ENCODE measurements around the gene UBE2QL1. TPM values are rescaled to one million over a fixed set of nuclear protein-coding genes. Genes with fewer than 3 reads are reported as not detected.

The UBE2QL1 gene
- polyA plus RNA-seq, 1 of the 3 experiments (the other 2 are of a cell fraction): 0.28 TPM

- ChIA-PET CTCF (no interaction called here), POLR2A (no interaction called here)
- Histone ChIP-seq H4K20me1 (ENCODE audit: insufficient read depth) (no peaks in the 10 kb centered on the region), H3K4me2 (no peak overlapping the region), H3F3A (replicated peaks; ENCODE audit: insufficient read depth) (no peaks in the 10 kb centered on the region), H3K9me3 (no peaks in the 10 kb centered on the region), H3K4me3 (ENCODE audit: low read depth in 2 of 2, low read length in 1 of 2) (no peak overlapping the region), H3K4me1 (ENCODE audit: control insufficient read depth in 1 of 2, insufficient read depth in 2 of 2, low read depth in 1 of 2, low read length in 1 of 2) (peaks cover 0 to 2% of the 10 kb centered on the region in 2 experiments; a peak in 1 of 4 replicates), H3K9ac (no peak overlapping the region), H2AFZ (ENCODE audit: low read depth) (no peak overlapping the region), H3K79me2 (ENCODE audit: insufficient read depth) (no peaks in the 10 kb centered on the region), H3K9me2 (no peaks in the 10 kb centered on the region), H3K27me3 (ENCODE audit: insufficient read depth) (no peaks in the 10 kb centered on the region), H3K27ac (ENCODE audit: low read depth in 2 of 2, low read length in 1 of 2) (no peak overlapping the region), H3K36me3 (replicated peaks in 1 of 2; ENCODE audit: control insufficient read depth in 1 of 2, insufficient read depth in 2 of 2, low read length in 1 of 2) (no peaks in the 10 kb centered on the region)
- DNase-seq: no peak
- TF ChIP-seq CHD2 (IDR thresholded peaks at IDR 0.05; ENCODE audit: low read length, partially characterized antibody) (no peak), POLR2AphosphoS5 (IDR thresholded peaks at IDR 0.05; ENCODE audit: low read depth, low read length) (no peak), RFX5 (IDR thresholded peaks at IDR 0.05; ENCODE audit: low read length) (no peak), REST (IDR thresholded peaks at IDR 0.05; ENCODE audit: low read depth, low read length) (no peak), ELF1 (IDR thresholded peaks at IDR 0.05) (no peak), NRF1 (IDR thresholded peaks at IDR 0.05; ENCODE audit: low read depth, low read length) (no peak), RCOR1 (IDR thresholded peaks at IDR 0.05; ENCODE audit: low read length) (no peak)
- TF ChIP-seq, protein P1, sequence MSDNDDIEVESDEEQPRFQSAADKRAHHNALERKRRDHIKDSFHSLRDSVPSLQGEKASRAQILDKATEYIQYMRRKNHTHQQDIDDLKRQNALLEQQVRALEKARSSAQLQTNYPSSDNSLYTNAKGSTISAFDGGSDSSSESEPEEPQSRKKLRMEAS (IDR thresholded peaks at IDR 0.05; ENCODE audit: low read depth): no peak
- 52% methylated on average over 12 of the region's 12 CpGs for WGBS (ENCODE audit: low lambda C conversion rate)
These were observed 79.2 kb downstream of the UBE2QL1 start for GRCh38 chr5:6527749-6528455.

DNA sequence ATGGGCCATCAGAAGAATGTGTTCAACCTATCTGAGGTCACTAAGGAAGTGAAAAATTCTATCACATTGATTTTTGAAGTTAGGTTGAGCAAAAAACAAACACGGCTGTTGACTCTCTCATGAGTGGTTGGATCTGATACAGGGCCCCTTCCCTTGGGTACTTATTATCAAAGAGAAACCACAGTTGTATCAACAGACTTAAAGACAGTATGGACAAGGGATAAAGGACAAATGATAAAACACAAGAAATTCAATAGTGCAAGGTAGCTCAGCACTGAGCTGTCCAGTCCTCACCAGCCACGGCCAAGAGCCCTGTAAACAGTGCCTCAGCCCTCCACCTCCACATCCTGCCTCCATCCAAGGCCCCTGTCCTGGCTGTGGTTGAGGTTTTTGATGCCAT lies 86.9 kb downstream of the UBE2QL1 start:
- 21% methylated on average over 2 of the region's 2 CpGs for WGBS (ENCODE audit: low lambda C conversion rate)
- no peaks in the 10 kb centered on the region for H3K79me2 ChIP-seq (ENCODE audit: insufficient read depth)
- no peak for DNase-seq
- no peaks in the 10 kb centered on the region for H3K9me3 ChIP-seq
- CTCF ChIA-PET: no interaction called here
- no peaks in the 10 kb centered on the region for H4K20me1 ChIP-seq (ENCODE audit: insufficient read depth)
- no peaks in the 10 kb centered on the region for H3K27me3 ChIP-seq (ENCODE audit: insufficient read depth)
- no peaks in the 10 kb centered on the region for H3K4me1 ChIP-seq (ENCODE audit: control insufficient read depth in 1 of 2, insufficient read depth in 2 of 2, low read depth in 1 of 2, low read length in 1 of 2)
- H3K9me2 ChIP-seq: no peaks in the 10 kb centered on the region
- H3K4me2 ChIP-seq: no peak overlapping the region
- no peak overlapping the region for H3K9ac ChIP-seq
- POLR2A ChIA-PET: no interaction called here
- no peaks in the 10 kb centered on the region for H3K36me3 ChIP-seq (replicated peaks in 1 of 2; ENCODE audit: control insufficient read depth in 1 of 2, insufficient read depth in 2 of 2, low read length in 1 of 2)
- H2AFZ ChIP-seq (ENCODE audit: low read depth): no peak overlapping the region
- H3K4me3 ChIP-seq (ENCODE audit: low read depth in 2 of 2, low read length in 1 of 2): no peak overlapping the region
- TF ChIP-seq POLR2AphosphoS5 (IDR thresholded peaks at IDR 0.05; ENCODE audit: low read depth, low read length) (no peak), SIN3A (IDR thresholded peaks at IDR 0.05; ENCODE audit: borderline replicate concordance, low read depth, low read length) (no peak), NFIC (IDR thresholded peaks at IDR 0.05; ENCODE audit: borderline replicate concordance) (no peak), USF1 (IDR thresholded peaks at IDR 0.05; ENCODE audit: borderline replicate concordance, low read depth) (no peak), CHD2 (IDR thresholded peaks at IDR 0.05; ENCODE audit: low read length, partially characterized antibody) (no peak)
- no peaks in the 10 kb centered on the region for H3F3A ChIP-seq (replicated peaks; ENCODE audit: insufficient read depth)
- no peak overlapping the region for H3K27ac ChIP-seq (ENCODE audit: low read depth in 2 of 2, low read length in 1 of 2)

Data from SK-N-SH (cell line).